ENCODE results near the gene KIZ.

The KIZ gene

DNA sequence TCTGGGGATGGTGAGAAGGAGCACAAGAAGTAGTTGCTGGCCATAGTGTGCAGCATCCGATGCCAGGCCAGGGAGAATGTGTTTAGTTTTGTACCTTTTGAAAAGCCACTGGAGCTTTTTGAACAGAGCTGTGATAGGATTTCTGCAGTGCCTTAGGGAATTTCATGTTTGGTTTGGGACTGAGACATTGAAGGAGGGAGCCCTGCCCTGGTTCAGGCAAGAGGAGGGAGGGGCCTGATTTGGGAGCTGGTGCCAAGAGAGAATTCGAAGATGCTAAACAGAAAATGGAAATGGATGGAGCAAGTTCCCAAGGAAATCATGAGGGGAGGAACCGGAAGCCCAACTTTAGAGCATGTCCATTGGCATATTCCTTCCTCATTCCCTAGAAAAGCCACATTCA, 80.7 kb downstream of the KIZ start:
- TF ChIP-seq, protein P1, sequence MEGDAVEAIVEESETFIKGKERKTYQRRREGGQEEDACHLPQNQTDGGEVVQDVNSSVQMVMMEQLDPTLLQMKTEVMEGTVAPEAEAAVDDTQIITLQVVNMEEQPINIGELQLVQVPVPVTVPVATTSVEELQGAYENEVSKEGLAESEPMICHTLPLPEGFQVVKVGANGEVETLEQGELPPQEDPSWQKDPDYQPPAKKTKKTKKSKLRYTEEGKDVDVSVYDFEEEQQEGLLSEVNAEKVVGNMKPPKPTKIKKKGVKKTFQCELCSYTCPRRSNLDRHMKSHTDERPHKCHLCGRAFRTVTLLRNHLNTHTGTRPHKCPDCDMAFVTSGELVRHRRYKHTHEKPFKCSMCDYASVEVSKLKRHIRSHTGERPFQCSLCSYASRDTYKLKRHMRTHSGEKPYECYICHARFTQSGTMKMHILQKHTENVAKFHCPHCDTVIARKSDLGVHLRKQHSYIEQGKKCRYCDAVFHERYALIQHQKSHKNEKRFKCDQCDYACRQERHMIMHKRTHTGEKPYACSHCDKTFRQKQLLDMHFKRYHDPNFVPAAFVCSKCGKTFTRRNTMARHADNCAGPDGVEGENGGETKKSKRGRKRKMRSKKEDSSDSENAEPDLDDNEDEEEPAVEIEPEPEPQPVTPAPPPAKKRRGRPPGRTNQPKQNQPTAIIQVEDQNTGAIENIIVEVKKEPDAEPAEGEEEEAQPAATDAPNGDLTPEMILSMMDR (IDR thresholded peaks at IDR 0.05; ENCODE audit: extremely low read depth, missing control alignments): no peak
- DNase-seq (ENCODE audit: low spot score): no peak

DNA sequence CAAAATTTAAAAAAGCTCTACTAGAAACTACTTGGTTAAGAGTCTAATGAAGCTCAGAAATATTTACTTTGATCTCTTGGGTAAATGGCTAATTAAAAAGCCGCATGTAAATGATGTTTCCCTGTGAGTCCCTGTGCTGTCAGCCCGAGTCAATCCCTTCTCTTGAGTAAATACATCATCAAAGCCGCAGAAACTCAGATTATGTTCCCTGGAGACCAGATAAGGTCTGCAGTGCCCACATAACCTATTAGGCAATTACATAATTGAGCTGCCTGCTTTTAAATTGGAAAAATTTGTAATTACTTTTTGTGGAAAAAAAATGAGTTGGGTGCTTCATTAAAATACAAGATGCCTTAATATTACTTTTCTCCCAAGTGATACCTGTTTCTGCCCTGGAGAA, 83.1 kb downstream of the KIZ start:
- TF ChIP-seq, protein P1 (IDR thresholded peaks at IDR 0.05; ENCODE audit: extremely low read depth, missing control alignments): no peak
- no peak for DNase-seq (ENCODE audit: low spot score)

DNA sequence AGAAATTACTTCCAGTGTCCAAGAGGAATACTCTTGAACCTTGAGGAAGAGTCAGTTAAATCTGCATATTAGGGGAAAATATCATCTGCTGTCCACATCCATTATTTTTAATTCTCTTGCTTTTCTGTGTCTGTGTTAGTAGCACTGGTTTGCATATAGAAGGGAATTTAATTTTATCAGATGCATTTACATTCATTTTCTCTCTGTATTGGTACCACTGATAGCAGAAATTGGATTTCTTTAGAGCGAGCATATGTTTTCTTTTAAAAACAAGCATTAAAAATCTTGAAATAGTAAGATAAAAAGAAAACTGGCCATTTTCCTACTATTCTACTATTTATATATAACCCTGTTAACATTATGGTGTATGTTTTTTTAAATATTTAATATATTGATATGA, 83.8 kb downstream of the KIZ start:
- TF ChIP-seq, protein P1 (IDR thresholded peaks at IDR 0.05; ENCODE audit: extremely low read depth, missing control alignments): no peak
- DNase-seq (ENCODE audit: low spot score): no peak

DNA sequence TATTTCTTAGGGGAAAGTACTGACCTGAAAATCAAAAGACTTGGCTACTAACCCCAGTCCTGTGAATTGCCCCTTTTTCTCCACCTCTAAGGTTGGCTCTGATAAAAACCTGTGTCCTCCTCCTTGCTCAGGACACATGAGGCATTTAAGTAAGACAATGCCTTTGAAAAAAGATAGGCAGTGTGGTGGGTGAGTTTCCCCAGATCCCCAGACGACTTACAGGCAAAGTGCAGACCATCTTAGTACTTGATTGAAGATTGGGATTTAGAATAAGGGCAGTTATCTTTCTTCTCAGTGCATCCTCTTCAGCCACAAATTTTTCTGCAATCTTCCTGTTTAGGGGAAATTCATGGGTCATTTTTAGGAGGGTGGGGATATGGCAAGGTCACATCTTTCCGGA, 87.8 kb downstream of the KIZ start:
- no peak for DNase-seq (ENCODE audit: low spot score)
- TF ChIP-seq, protein P1 (IDR thresholded peaks at IDR 0.05; ENCODE audit: extremely low read depth, missing control alignments): no peak

DNA sequence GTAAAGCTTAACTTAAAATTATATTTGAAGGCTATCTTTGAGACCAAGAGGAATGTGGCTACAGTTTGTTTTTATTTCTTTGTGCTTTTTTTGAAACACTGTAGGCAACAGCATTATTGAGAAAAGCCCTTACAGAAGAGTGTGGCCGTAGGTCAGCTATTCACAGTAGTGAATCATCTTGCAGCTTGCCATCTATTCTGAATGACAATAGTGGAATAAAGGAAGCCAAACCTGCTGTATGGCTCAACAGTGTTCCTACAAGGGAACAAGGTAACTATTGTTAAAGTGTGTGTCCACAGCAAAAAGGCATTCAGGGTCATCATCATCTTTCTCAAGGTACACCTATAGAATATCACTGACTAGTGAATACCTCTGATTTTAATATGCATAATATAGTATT, 88.5 kb downstream of the KIZ start:
- no peak for DNase-seq (ENCODE audit: low spot score)
- TF ChIP-seq, protein P1 (IDR thresholded peaks at IDR 0.05; ENCODE audit: extremely low read depth, missing control alignments): no peak

DNA sequence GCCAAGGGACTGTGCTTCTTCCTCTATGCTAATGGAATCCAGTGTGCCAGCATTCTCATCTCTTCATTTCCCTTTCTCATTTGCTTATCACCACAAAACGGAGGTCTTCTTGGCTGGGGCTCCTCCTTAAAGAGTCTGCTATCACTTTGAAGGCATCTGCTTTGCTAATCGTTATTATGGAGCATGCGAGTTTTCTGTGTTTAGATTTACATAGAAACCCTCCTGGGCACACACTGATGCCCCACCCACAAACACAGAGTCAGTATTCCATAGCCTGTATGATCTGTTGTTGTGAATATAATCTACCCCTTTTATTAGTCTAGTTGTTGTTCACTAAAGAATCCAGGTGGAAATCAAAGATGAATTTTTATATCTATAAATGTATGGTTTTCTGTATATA, 93.8 kb downstream of the KIZ start:
- TF ChIP-seq, protein P1 (IDR thresholded peaks at IDR 0.05; ENCODE audit: extremely low read depth, missing control alignments): no peak
- DNase-seq (ENCODE audit: low spot score): no peak

DNA sequence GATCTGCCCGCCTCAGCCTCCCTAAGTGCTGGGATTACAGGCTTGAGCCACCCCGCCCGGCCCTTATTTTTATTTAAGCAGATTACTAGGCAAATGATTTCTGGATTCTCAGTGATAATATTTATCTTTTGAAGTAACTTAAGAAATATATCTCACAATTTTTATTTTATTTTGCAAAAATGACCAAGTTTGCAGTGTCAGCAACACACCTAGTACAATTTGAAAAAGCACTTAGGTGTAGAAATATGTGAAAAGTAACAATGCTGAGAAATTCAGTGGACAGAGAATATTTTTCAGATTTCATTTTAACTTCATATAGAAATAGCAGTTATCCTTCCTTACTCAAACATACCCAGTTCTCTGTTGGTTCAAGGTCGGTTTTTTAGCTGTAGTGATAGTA, 98.3 kb downstream of the KIZ start:
- TF ChIP-seq, protein P1 (IDR thresholded peaks at IDR 0.05; ENCODE audit: extremely low read depth, missing control alignments): no peak
- no peak for DNase-seq (ENCODE audit: low spot score)

All from GM20000 (cell line).